ENCODE data around the gene MTUS2. TPM values are rescaled to one million over a fixed set of nuclear protein-coding genes. Genes with fewer than 3 reads are reported as not detected.

MTUS2 gene
- total RNA-seq, 1 experiment from 2014 or later, result not detected

- CTCF ChIA-PET, result no interaction called here
- TF ChIP-seq CTCF (conservative IDR thresholded peaks at IDR 0.05; ENCODE audit: low read depth, low read length), result peak; percentile 85
- no peak for TF ChIP-seq EZH2phosphoT487 (IDR thresholded peaks at IDR 0.05; ENCODE audit: borderline replicate concordance, low read length)
- Histone ChIP-seq H3K9me3 (ENCODE audit: low read length) (no peaks in the 10 kb centered on the region), H3K9ac (ENCODE audit: low read length) (no peak overlapping the region), H3K4me2 (ENCODE audit: low read length) (no peak overlapping the region), H3K27me3 (ENCODE audit: low read length) (peaks cover 34% of the 10 kb centered on the region), H2AFZ (ENCODE audit: low read length) (peak overlapping the region; percentile 64; the same call in 1 of the 2 replicates), H3K9me2 (replicated peaks; ENCODE audit: low read length) (no peaks in the 10 kb centered on the region), H3K27ac (ENCODE audit: low read length) (no peak overlapping the region), H3F3A (ENCODE audit: low read length, unreplicated experiment) (no peaks in the 10 kb centered on the region), H3K79me2 (ENCODE audit: low read length) (no peaks in the 10 kb centered on the region), H3K4me3 (ENCODE audit: low read length) (no peak overlapping the region), H3K4me1 (ENCODE audit: insufficient read depth, low read length) (no peaks in the 10 kb centered on the region), H3K36me3 (ENCODE audit: low read depth, low read length) (no peaks in the 10 kb centered on the region), H4K20me1 (ENCODE audit: low read length) (no peaks in the 10 kb centered on the region)
- BruUV-seq (replicated peaks), result no TSS peak
- POLR2A ChIA-PET (ENCODE audit: unreplicated experiment), result interaction anchor here (0.6 kb wide), 1 partner anchor 939 kb away, joined by 5 read pairs; no protein-coding TSS in a partner anchor
- DNase-seq (peak; percentile 69), ATAC-seq (peak; percentile 73; the same call in 1 of the 2 replicates)
- intact Hi-C loops (cut with micrococcal nuclease), result loop anchor here (10.0 kb wide), 1 partner anchor 558 kb away; no protein-coding TSS in a partner anchor
These were observed 542.9 kb downstream of the MTUS2 start for GRCh38 chr13:29362849-29363604.

GRCh38 chr13:29369060-29369743 is 549.1 kb downstream of the MTUS2 start:
- H2AFZ ChIP-seq (ENCODE audit: low read length), result no peak overlapping the region
- H3K4me1 ChIP-seq (ENCODE audit: insufficient read depth, low read length), result no peaks in the 10 kb centered on the region
- no peaks in the 10 kb centered on the region for H3K79me2 ChIP-seq (ENCODE audit: low read length)
- no peaks in the 10 kb centered on the region for H3K36me3 ChIP-seq (ENCODE audit: low read depth, low read length)
- intact Hi-C loops (cut with micrococcal nuclease), result loop anchor here (10.0 kb wide), 1 partner anchor 564 kb away; no protein-coding TSS in a partner anchor
- H3K4me3 ChIP-seq (ENCODE audit: low read length), result no peak overlapping the region
- no peaks in the 10 kb centered on the region for H4K20me1 ChIP-seq (ENCODE audit: low read length)
- BruUV-seq (replicated peaks), result no TSS peak
- no peak overlapping the region for H3K27ac ChIP-seq (ENCODE audit: low read length)
- no peak overlapping the region for H3K9ac ChIP-seq (ENCODE audit: low read length)
- POLR2A ChIA-PET (ENCODE audit: unreplicated experiment), result no interaction called here
- no peaks in the 10 kb centered on the region for H3K9me3 ChIP-seq (ENCODE audit: low read length)
- TF ChIP-seq CTCF (conservative IDR thresholded peaks at IDR 0.05; ENCODE audit: low read depth, low read length) (peak; percentile 67), EZH2phosphoT487 (IDR thresholded peaks at IDR 0.05; ENCODE audit: borderline replicate concordance, low read length) (no peak)
- ATAC-seq (peak; percentile 77), DNase-seq (peak; percentile 70)
- no peaks in the 10 kb centered on the region for H3F3A ChIP-seq (ENCODE audit: low read length, unreplicated experiment)
- CTCF ChIA-PET, result no interaction called here
- no peak overlapping the region for H3K4me2 ChIP-seq (ENCODE audit: low read length)
- H3K9me2 ChIP-seq (replicated peaks; ENCODE audit: low read length), result no peaks in the 10 kb centered on the region
- H3K27me3 ChIP-seq (ENCODE audit: low read length), result peaks cover 13% of the 10 kb centered on the region

GRCh38 chr13:29379281-29379680 is 559.1 kb downstream of the MTUS2 start:
- H3K4me2 ChIP-seq (ENCODE audit: low read length), result no peak overlapping the region
- H3K9ac ChIP-seq (ENCODE audit: low read length), result no peak overlapping the region
- no peak for TF ChIP-seq CTCF (conservative IDR thresholded peaks at IDR 0.05; ENCODE audit: low read depth, low read length)
- no peak for TF ChIP-seq EZH2 (IDR thresholded peaks at IDR 0.05; ENCODE audit: low read length, unreplicated experiment)
- TF ChIP-seq EZH2phosphoT487 (IDR thresholded peaks at IDR 0.05; ENCODE audit: borderline replicate concordance, low read length), result no peak
- H3K36me3 ChIP-seq (ENCODE audit: low read depth, low read length), result no peaks in the 10 kb centered on the region
- no peaks in the 10 kb centered on the region for H3K9me3 ChIP-seq (ENCODE audit: low read length)
- ChIA-PET POLR2A (ENCODE audit: unreplicated experiment) (no interaction called here), CTCF (no interaction called here)
- H3K4me3 ChIP-seq (ENCODE audit: low read length), result no peak overlapping the region
- no peak for DNase-seq
- no peaks in the 10 kb centered on the region for H4K20me1 ChIP-seq (ENCODE audit: low read length)
- H3K27me3 ChIP-seq (ENCODE audit: low read length), result 0 out of 2 replicates have a peak, but pooled peaks cover 15% of the 10 kb centered on the region
- H3K4me1 ChIP-seq (ENCODE audit: insufficient read depth, low read length), result no peaks in the 10 kb centered on the region
- ATAC-seq, result no peak
- no peaks in the 10 kb centered on the region for H3F3A ChIP-seq (ENCODE audit: low read length, unreplicated experiment)
- no TSS peak for BruUV-seq (replicated peaks)
- no peak overlapping the region for H3K27ac ChIP-seq (ENCODE audit: low read length)
- intact Hi-C loops (cut with micrococcal nuclease), result no loop called here
- no peaks in the 10 kb centered on the region for H3K9me2 ChIP-seq (replicated peaks; ENCODE audit: low read length)
- no peaks in the 10 kb centered on the region for H3K79me2 ChIP-seq (ENCODE audit: low read length)
- H2AFZ ChIP-seq (ENCODE audit: low read length), result no peak overlapping the region
